Spleen (tissue), 11 donors: ENCODE results near the gene SLC36A3. TPM values are rescaled to one million over a fixed set of nuclear protein-coding genes. Genes with fewer than 3 reads are reported as not detected.
A peak's percentile ranks its signal among the peaks of the same experiment; 100 is the strongest.
"Not testable (repeated sequence)": the region's sequence is repeated elsewhere in the genome, so short reads cannot be mapped to it uniquely, and the experiment has no call there.

Experiments used
- DNase-seq: peaks from one replicate; pipeline ENCODE4 v3.0.0-alpha.2; 2020
- H3K27ac ChIP-seq, 8 donors: fragments of 200-600 bp; sonication (generic) in 7 of 8; 1 replicate in 4 of 8; 2 replicates in 4 of 8; pipeline versions ENCODE4 v1.5.0 to v1.8.0; 2016 to 2021; ENCODE audit warnings: inconsistent platforms in 4 of 8, mild to moderate bottlenecking in 4 of 8, moderate library complexity in 1 of 8
- H3K27me3 ChIP-seq, 7 donors: fragments of 200-600 bp; sonication (generic) in 6 of 7; replicated peaks in 1 of 7; 1 replicate in 4 of 7; 2 replicates in 3 of 7; pipeline versions ENCODE4 v1.5.0 to v1.8.0; 2016 to 2021; ENCODE audit warnings: inconsistent platforms in 3 of 7, mild to moderate bottlenecking in 1 of 7
- H3K36me3 ChIP-seq, 6 donors: fragments of 200-600 bp; sonication (generic) in 5 of 6; 1 replicate in 4 of 6; 2 replicates in 2 of 6; pipeline versions ENCODE4 v1.5.0 to v1.8.0; 2016 to 2021; ENCODE audit warnings: inconsistent platforms in 2 of 6
- H3K4me1 ChIP-seq, 6 donors: fragments of 200-600 bp; sonication (generic) in 5 of 6; 1 replicate in 3 of 6; 2 replicates in 3 of 6; pipeline versions ENCODE4 v1.5.0 to v1.8.0; 2016 to 2021; ENCODE audit warnings: inconsistent platforms in 3 of 6
- H3K4me3 ChIP-seq, 8 donors: fragments of 200-600 bp; sonication (generic) in 7 of 8; 1 replicate in 4 of 8; 2 replicates in 4 of 8; pipeline versions ENCODE4 v1.5.0 to v1.8.0; 2016 to 2021; ENCODE audit warnings: inconsistent platforms in 4 of 8, mild to moderate bottlenecking in 4 of 8, moderate library complexity in 2 of 8
- H3K9me3 ChIP-seq, 8 donors: fragments of 200-600 bp; sonication (generic) in 7 of 8; 1 replicate in 4 of 8; 2 replicates in 4 of 8; pipeline versions ENCODE4 v1.5.0 to v1.8.0; 2016 to 2021; ENCODE audit warnings: inconsistent platforms in 4 of 8
- CTCF ChIP-seq, 11 experiments: fragments of 200-600 bp in 7 of 11; fragments of 450-650 bp in 4 of 11; sonication (generic) in 4 of 11; IDR thresholded peaks in 8 of 11; conservative IDR thresholded peaks in 3 of 11; 1 replicate in 7 of 11; 2 replicates in 4 of 11; pipeline versions ENCODE4 v1.4.0 to v1.8.0; 2016 to 2021; ENCODE audit warnings: antibody characterized with exemption in 11 of 11, inconsistent platforms in 4 of 11, mild to moderate bottlenecking in 1 of 11
- POLR2A ChIP-seq, 3 donors: fragments of 450-650 bp; IDR thresholded peaks; one replicate each; pipeline ENCODE4 v1.5.1; 2017; ENCODE audit warnings: antibody characterized with exemption in 3 of 3, mild to moderate bottlenecking in 1 of 3
- POLR2AphosphoS5 ChIP-seq, 3 donors: sonication (generic); formaldehyde crosslinking; IDR thresholded peaks; one replicate each; pipeline ENCODE4 v1.5.1; 2017; ENCODE audit warnings: antibody characterized with exemption in 3 of 3
- WGBS, 5 donors: extraction: QIAGEN DNeasy Blood & Tissue Kit in 3 of 5; methylation state at CpG; one replicate each; pipeline versions ENCODE4 v1.1.5 to v1.1.7; 2013 to 2018; 5-methylcytosine and 5-hydroxymethylcytosine counted together
- intact Hi-C: fragments of 100-400 bp; cut with DNase I; formaldehyde crosslinking; loops from one replicate; pipeline ENCODE4 v1.15.0; 2023; ENCODE audit warnings: low total_unique reads
- polyA plus RNA-seq, 3 donors: library from polyadenylated mRNA; stranded (reverse); fragments of 200-250 nt; gene quantifications; one replicate each; pipeline ENCODE4 v1.2.1, GENCODE V29; 2013
- total RNA-seq, 7 donors: library from RNA; depleted of rRNA in 3 of 7; stranded (reverse); fragments of >200 nt in 3 of 7; fragmentation: NEBNext Ultra II Directional in 4 of 7; extraction: Animal tissue kit (Norgen Biotek cat#: 25700) in 4 of 7; gene quantifications; one replicate each; pipeline versions ENCODE4 v1.1.0 to v1.2.1, GENCODE V29; 2016 to 2021
- donor health status: healthy with polysubstance abuse.
- donor health status: DM: no; HTN: no; CAD: no; lungs with moderate emphysema.
- donor health status: DM: no; HTN: no; CAD: no.
- donor health status: Bipolar disorder and iron deficiency.
- donor health status: healthy.
- donor health status: DM: no; HTN: no; CAD: no.
- donor health status: DM: yes; HTN: yes; CAD: no.

The SLC36A3 gene
- total and polyA plus RNA-seq, 10 donors = not detected

GRCh38 chr5:151240924-151241635 lies 62.5 kb downstream of the SLC36A3 start:
- WGBS, 5 donors = 82 to 95% (median 89%) methylated on average over 2 of the region's 2 CpGs
- Histone ChIP-seq H3K9me3 (no peaks in the 10 kb centered on the region), H3K36me3 (no peaks in the 10 kb centered on the region), H3K27ac (peak overlapping the region in 4 of 8 donors; percentile 0 to 25 (median 19)), H3K4me1 (peaks cover 3 to 71% (median 30%) of the 10 kb centered on the region in 6 donors), H3K27me3 (no peaks in the 10 kb centered on the region), H3K4me3 (no peak overlapping the region)
- intact Hi-C loops = no loop called here
- TF ChIP-seq POLR2AphosphoS5 (IDR thresholded peaks at IDR 0.05) = no peak
- TF ChIP-seq CTCF (IDR thresholded peaks at IDR 0.05 in 8 of 11, conservative IDR thresholded peaks at IDR 0.05 in 3 of 11) = no peak
- TF ChIP-seq POLR2A (IDR thresholded peaks at IDR 0.05) = no peak
- DNase-seq = no peak

GRCh38 chr5:151240268-151240835 lies 63.2 kb downstream of the SLC36A3 start:
- 80 to 84% (median 81%) methylated on average over 10 of the region's 10 CpGs for WGBS, 5 donors
- H3K36me3 ChIP-seq, DNase-seq, intact Hi-C loops, H3K27me3 ChIP-seq, H3K4me3 ChIP-seq, H3K9me3 ChIP-seq: not testable (repeated sequence)
- peaks cover 3 to 75% (median 34%) of the 10 kb centered on the region in 6 donors for H3K4me1 ChIP-seq
- H3K27ac ChIP-seq = peak overlapping the region in 1 of 8 donors; percentile 25

- peak overlapping the region in 4 of 8 donors; percentile 1 to 53 (median 16) for H3K4me3 ChIP-seq
- H3K36me3 ChIP-seq = no peaks in the 10 kb centered on the region
- peak overlapping the region in 2 of 8 donors; percentile 69 for H3K27ac ChIP-seq
- intact Hi-C loops = loop anchor here (5.0 to 10.0 kb wide), 2 partner anchors 65 to 112 kb away; no protein-coding TSS in a partner anchor
- no peaks in the 10 kb centered on the region for H3K9me3 ChIP-seq
- H3K27me3 ChIP-seq = no peaks in the 10 kb centered on the region
- H3K4me1 ChIP-seq = peaks cover 6 to 82% (median 44%) of the 10 kb centered on the region in 6 donors
- peak; percentile 48 to 94 (median 83) for TF ChIP-seq CTCF (IDR thresholded peaks at IDR 0.05 in 8 of 11, conservative IDR thresholded peaks at IDR 0.05 in 3 of 11)
- peak in 2 of 3 donors; percentile 42 to 83 for TF ChIP-seq POLR2AphosphoS5 (IDR thresholded peaks at IDR 0.05)
- no peak for TF ChIP-seq POLR2A (IDR thresholded peaks at IDR 0.05)
- 21 to 66% (median 24%) methylated on average over 17 of the region's 17 CpGs for WGBS, 5 donors
- DNase-seq = peak; percentile 93
Observed at GRCh38 chr5:151239237-151239861, 64.2 kb downstream of the SLC36A3 start.

- Histone ChIP-seq H3K4me3 (peak overlapping the region in 4 of 8 donors; percentile 1 to 53 (median 16)), H3K9me3 (no peaks in the 10 kb centered on the region), H3K27me3 (no peaks in the 10 kb centered on the region), H3K27ac (peak overlapping the region in 6 of 8 donors; percentile 39 to 69 (median 52)), H3K4me1 (peaks cover 13 to 90% (median 54%) of the 10 kb centered on the region in 6 donors), H3K36me3 (no peaks in the 10 kb centered on the region)
- intact Hi-C loops = loop anchor here (5.0 to 10.0 kb wide), 2 partner anchors 64 to 111 kb away; no protein-coding TSS in a partner anchor
- WGBS, 5 donors = 49 to 73% (median 54%) methylated on average over 12 to 14 of the region's 14 CpGs
- TF ChIP-seq POLR2AphosphoS5 (IDR thresholded peaks at IDR 0.05) (peak; percentile 19 to 51 (median 42)), CTCF (IDR thresholded peaks at IDR 0.05 in 8 of 11, conservative IDR thresholded peaks at IDR 0.05 in 3 of 11) (no peak)
- DNase-seq = peak; percentile 86
Observed at GRCh38 chr5:151238303-151238741, 65.2 kb downstream of the SLC36A3 start.
